GM19240 (cell line): ENCODE measurements around the gene ZNF284.
A peak's percentile ranks its signal among the peaks of the same experiment; 100 is the strongest.
"Not testable (repeated sequence)": the region's sequence is repeated elsewhere in the genome, so short reads cannot be mapped to it uniquely, and the experiment has no call there.

Experiments
- DNase-seq: peaks from one replicate; pipeline ENCODE4 v3.0.0; 2011; ENCODE audit warnings: low spot score; ENCODE audit not compliant: insufficient read length

ZNF284 gene

DNA sequence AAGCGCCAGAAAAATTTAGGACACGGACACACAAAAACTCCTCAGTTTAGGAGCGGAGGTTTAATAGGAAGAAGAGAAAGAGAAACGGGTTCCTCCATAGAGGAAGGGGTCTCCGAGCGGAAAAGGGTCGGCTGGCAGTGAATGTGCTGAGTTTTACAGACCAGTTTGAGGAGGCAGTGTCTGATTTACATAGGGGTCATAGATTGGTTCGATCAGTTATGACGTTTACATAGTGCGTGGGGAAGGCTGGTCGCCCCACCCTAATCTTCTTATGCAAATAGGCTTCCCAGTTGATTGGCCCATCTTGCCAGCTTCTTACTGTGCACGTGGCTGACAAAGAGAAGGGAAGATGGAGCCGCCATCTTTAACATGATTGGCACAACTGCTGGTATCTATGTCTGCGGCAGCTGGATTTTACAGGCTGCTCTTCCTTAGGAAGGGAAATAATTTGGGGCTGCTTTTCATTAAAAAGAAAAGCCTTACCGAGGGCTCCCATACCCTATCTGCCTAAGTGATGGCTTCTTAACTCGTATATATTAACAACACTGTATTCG is 40.0 kb downstream of the ZNF284 start:
- no peak for DNase-seq

DNA sequence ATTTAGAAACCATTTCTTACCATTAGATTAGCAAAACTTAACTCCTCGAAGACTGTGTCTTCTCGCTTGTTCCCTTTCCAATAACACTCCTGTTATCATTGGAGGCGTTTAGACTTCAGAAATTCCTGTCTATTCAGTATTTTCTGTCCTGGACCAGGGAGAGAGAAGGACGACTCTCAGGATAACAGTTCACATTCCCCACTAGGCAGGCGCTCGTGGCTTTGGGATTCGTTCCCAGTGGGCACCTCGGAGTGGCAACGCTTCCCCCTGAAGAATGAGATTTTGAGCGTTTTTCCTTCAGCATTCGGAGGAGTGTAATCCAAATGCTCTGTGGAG is 40.8 kb downstream of the ZNF284 start:
- no peak for DNase-seq

DNA sequence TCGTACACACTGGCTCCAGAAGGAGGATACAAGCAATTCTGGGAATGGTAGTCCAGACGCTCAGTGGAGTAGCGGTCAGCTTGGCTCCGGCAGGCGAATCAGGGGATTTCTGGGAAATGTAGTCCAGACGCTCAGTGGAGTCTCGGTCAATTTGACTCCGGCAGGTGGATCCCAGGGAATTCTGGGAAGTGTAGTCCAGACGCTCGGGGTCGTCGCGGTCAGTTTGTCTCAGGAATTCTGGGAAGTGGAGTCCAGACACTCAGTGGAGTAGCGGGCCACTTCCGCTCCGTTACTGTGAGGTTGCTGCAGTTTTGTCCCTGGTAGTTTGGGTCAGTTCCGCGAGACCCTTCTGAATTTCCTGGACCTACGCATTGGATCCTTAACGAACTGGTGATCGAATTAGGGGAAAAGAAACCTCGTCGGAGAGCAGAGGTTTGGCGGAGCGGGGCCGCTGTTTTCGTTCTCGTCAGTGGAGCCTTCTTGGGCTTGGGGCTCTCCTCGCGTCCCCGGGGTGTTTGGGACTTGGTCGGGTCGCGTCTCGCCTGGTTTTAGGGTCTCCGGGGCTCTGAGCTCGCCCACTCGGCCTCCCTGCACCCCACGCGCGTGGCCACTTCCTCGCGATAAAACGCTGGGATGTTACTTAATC is 41.3 kb downstream of the ZNF284 start, which contains the start of gene ZNF225:
ZNF225 (plus strand) TSS at position 262 of the 646 bp plus-strand sequence. CDS start 2,429 bp downstream, outside the sequence.
- DNase-seq = peak; percentile 81

DNA sequence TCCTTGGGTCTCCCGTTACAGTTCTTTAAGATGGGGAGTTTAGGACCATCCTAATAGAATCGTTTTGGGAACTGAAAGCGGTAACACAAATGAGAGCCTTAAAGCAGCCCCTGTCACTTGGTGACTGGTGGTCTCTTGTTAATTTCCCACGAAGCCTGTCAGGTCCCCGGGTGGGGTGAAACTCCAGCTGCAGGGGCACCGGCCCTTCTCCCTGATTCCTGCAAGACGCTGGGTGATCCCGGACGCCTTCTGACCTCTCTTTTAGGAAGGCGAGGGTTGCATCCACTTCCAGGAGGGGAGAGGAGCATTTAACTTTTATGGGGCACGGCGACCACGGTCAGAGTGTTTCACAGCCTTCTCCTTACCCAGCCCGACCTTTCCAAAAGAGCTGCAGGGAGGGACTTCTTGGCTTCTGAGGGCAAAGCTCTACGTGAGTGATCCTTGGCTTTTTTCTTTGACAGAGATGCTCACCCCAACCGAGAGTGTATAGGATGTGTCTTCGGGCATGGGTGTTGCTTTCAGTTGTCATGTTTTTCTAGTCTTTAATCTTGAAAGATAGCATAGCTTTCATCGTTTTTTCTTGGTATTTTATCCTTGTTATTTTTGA is 41.9 kb downstream of the ZNF284 start:
- DNase-seq = no peak

DNA sequence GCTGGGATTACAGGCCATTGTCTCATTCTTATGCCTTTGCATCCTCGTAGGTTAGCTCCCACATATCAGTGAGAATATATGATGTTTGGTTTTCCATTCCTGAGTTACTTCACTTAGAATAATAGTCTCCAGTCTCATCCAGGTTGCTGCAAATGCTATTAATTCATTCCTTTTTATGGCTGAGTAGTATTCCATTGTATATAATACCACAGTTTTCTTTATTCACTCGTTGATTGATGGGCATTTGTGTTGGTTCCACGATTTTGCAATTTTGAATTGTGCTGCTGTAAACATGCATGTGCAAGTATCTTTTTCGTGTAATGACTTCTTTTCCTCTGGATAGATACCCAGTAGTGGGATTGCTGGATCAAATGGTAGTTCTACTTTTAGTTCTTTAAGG is 49.2 kb downstream of the ZNF284 start:
- not testable (repeated sequence) for DNase-seq

DNA sequence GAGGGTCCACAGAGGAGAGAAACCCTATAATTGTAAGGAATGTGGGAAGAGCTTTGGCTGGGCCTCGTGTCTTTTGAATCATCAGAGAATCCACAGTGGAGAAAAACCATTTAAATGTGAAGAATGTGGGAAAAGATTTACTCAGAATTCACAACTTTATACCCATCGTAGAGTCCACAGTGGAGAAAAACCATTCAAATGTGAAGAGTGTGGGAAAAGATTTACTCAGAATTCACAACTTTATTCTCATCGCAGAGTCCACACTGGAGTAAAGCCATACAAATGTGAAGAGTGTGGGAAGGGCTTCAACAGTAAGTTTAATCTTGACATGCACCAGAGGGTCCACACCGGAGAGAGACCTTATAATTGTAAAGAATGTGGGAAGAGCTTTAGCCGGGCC is 60.0 kb downstream of the ZNF284 start:
- no peak for DNase-seq
